Muscle of back (tissue), 11 donors: ENCODE data around the gene NRXN3. TPM values are rescaled to one million over a fixed set of nuclear protein-coding genes. Genes with fewer than 3 reads are reported as not detected.
"Not testable (repeated sequence)": the region's sequence is repeated elsewhere in the genome, so short reads cannot be mapped to it uniquely, and the experiment has no call there.

Experiments used
- DNase-seq, 3 donors: peaks; one replicate each; pipeline versions ENCODE4 v3.0.0 to v3.0.0-alpha.2; 2013
- polyA plus RNA-seq, 10 donors: library from polyadenylated mRNA; unstranded; fragments of 120-200 nt; gene quantifications; one replicate each; pipeline ENCODE4 v1.2.1, GENCODE V29; 2013; ENCODE audit not compliant: insufficient read length in 10 of 10

NRXN3 gene
- polyA plus RNA-seq, 10 donors = 0.39 to 2.5 (median 0.84) TPM

DNA sequence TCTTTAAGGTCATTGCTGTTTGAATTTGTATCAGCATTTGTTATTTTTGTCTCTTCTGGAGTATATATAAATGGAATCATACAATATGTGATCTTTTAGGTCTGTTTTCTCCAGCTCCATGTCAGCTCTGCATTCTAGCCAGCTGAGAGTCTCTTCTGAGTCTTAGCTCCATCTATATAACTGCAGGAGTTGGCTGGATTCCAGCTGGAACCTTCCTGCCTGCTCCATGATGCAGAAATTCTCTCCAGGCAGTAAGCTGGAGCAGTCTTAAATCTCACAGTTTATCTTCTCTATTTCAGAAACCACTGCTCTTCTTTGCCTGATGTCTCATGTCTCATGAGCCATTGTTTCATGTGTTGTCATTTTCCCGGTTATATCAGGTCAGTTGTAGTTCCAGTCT is 827.6 kb downstream of the NRXN3 start:
- DNase-seq = peak; percentile 67 to 87 (median 80)

DNA sequence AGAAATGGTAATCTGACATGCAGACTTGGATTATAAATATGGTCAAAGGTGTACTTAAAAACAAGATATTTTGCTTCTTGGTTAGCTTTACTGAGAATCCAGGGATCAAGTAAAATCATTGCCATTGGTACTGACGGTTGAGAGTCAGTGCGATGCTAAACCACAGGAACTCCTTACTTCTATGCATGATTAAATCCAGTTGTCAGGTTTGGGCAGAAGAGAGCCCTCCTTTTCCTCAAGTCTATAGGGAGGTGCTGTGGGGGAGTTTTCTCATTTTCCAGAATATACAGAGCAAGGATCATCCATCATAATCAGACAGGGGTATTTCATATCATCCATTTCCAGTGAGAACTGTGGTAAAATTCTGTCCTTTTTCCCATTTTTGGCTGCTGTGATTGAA is 839.1 kb downstream of the NRXN3 start:
- no peak for DNase-seq

DNA sequence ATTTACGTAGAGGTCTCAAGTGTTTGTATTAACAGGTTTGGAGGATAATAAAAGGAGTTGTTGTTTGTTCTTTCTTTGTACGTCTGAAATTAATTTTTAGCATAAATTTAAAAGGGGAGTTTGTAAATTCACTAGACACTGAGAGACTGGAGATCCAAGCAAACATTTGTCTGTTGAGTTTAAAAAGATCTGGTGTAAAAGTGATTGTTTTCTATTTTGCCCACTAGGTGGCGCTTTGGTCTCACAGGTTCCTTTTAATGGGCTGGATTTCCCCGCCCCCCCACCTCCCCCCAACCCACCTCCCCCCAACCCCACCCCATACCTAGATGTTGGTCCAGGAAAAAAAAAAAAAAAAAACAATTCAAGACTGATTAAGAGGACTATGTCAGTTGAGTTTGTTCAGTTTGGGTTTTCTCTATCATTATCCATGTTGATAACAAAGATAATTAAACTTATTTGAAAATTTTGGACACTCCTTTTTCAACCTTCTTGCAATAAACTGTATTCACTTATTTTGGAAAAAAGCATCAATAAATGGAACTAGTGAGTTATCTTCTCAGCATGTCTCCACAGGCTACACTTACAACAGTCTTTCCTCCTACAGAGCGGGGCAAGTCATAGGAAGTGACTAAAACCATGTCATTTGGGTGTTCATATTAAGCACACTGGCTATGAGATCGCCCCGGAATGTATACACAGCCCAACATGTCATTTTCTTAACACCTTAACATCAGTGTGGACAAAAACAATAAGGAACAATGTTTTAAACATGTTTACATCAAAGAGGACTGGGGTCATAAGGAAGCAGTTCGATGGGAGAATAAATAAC is 841.1 kb downstream of the NRXN3 start:
- DNase-seq = peak in 2 of 3 donors; percentile 22 to 41

DNA sequence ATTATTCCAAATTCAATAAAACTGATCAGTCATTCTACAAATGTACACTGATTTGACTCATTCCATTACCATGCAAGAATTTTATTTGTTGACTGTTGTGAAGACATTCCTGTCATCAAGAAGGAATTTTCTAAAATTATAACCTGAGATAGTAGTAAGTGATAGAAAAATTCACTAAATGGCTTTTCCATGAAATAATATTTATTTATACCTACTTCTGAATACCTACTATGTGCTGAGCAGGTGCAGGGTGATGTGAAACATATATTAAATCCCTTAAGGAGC is 841.7 kb downstream of the NRXN3 start:
- no peak for DNase-seq

DNA sequence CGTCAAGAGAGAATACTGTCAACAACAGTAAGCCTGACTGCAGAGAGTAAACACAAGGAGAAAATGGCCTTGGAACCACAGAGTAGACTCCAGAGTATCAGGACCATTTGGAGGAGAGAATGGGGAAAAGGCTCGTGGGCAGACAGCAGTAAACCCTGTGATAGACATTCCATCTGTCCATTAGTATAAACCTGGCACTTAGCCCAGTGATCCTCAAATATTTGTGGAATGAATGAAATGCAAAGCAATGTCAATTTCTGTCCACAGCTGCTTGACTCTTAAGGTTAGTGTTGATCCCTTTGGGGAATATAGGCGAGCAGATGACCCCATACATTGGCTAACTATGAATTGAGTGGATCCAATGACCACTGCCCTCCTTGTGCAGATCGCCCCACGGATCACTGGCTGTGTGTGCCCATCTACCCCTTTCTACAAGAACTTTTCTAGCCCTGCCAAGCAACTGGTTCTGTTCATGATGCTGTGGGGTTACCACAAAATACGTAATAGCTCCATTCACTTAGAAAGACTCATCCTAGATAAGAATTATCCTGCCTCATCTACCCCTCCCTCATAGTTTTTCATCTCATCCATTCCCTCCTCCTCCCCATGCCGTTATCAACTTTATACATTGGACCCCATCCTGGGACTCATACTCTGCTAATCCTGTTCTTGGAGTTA is 846.8 kb downstream of the NRXN3 start:
- peak; percentile 8 to 82 (median 35) for DNase-seq

DNA sequence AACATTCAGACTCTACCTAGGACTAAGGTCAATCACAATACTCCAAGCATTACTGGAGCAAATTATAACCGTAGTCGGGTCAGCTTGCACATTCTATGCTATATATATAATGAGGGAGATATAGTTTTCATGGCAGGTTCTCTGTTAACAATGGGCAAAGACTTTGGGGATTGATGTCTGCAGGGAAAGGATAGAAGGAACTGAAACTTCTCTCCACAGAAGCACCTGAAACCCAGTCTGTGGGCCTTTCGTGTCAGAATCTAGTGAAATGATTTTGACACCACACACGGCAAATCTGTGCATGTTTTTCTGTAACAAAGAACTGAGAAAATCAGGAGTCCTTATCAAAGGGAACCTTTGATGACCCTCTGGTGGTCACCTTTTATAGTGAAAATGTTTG is 847.4 kb downstream of the NRXN3 start:
- no peak for DNase-seq

DNA sequence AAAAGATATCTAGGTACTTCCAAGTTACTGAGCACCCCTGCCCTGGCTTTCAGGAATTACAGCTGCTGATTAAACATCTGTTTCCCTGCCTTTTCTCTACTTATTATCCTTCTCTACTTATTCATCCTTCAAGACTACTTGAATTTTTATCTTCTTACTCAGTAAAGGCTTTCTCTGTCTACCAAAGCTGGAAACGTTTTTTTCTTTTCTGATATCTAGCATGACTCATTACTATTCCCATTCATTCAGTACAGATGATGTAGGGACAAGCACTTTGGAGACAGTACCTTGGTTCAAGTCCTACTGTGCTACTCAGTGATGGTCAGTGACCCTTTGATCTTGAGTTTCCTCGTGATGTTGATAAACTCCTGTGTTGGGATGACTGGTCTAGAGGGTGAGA is 848.7 kb downstream of the NRXN3 start:
- no peak for DNase-seq

DNA sequence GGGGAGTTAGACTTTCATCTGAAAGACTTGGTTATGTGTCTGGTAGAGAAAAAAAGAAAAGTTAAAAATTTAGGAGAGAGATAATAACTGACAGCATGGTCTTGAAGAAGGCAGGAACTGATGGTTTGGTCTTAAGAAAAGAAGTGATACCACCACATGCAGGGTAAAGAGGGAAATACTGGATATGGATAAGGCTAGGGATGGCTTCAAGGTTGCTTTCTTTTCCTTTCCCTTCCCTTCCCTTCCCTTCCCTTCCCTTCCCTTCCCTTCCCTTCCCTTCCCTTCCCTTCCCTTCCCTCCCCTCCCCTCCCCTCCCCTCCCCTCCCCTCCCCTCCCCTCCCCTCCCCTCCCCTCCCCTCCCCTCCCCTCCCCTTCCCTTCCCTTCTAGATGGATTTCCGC is 849.7 kb downstream of the NRXN3 start:
- DNase-seq = not testable (repeated sequence)

DNA sequence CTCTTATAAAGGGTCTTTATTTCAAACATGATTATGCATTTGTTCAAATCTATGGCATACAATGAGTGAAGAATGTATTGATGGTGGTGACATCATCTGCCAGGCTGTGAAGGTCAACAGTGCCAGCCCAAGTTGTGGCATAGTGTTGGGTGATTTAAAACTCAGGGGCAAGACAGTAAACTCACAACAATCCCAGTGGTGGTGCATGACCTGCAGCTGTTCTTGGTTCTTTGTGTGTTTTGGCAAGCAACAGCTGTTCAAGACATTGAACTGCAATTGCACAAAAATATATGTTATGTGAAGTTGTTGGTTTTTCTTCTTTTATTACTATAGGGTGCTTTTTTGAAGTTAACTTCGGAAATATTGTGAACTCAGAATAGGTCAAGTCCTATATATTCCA is 851.6 kb downstream of the NRXN3 start:
- peak in 1 of 3 donors; percentile 14 for DNase-seq

DNA sequence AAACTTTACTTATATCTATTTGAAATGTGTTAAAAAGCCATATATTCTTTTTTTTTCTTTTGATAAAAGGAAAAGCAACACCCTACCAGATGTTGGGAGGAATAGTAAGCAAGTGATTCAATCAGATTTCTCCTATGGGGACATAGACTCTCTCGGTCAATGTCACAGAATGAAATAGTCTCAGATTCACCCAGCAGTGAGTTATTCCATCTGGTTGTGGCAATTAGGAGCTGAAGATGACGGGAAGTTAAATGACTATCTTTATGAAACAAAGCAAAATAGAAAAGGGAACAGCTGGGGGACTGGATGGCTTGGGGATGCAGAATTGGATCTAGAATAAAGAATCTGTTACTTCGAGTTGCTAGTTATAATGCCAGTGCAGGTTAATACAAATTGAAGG is 857.0 kb downstream of the NRXN3 start:
- no peak for DNase-seq

DNA sequence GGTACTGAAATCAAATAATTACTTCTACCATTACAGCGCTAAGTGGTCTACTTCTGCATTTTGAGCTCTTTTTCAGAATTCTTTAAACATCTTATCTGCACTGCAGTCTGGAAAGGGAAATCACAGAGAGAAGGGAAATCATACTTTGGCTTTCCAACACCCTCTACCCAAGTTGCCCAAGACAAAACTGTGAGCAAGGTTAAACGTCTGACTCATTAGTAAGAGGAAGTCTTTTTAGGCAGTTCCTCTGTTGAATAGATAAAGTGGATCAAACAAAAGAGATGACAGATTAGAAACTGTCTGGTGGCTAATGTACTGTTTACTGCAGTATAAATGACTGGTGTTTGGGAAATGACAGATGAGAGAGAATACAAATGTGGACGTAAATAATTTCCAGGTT is 858.1 kb downstream of the NRXN3 start:
- DNase-seq = no peak

DNA sequence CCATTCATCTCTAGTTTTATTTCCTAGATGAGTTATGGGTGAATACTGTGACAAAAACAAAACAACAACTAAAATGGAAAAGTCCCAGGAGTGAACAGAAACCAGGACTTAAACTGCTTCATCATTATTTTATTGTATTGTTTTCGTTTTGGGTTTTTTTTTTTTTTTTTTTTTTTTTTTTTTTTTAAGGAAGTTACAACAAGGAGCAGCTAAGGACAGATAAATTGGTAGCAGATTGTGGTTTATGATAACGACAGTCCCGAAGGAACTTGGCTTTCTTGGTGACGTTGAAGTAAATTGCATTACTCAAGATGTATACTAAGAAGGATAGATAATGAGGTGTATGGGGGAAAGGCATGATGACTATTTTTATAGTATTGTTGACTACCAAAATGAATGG is 866.3 kb downstream of the NRXN3 start:
- DNase-seq = no peak

DNA sequence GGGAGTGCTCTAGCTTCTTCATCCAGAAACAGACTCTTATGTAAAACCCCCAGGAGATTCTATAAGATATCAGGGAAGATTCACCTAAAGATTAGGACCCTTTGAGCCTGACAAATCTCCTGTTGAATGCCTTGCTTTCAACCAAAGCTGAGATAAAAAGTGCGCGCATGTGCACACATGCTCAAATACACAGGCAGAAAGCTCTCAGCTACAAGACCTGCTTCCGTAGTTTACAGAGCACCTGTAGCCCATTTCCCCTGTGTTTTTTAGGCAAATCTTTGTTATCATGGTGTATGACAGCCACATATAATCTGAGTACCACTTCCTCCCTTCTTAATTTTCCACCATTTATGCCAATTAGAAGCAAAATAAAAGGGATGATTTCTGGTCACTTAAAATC is 866.9 kb downstream of the NRXN3 start:
- no peak for DNase-seq

DNA sequence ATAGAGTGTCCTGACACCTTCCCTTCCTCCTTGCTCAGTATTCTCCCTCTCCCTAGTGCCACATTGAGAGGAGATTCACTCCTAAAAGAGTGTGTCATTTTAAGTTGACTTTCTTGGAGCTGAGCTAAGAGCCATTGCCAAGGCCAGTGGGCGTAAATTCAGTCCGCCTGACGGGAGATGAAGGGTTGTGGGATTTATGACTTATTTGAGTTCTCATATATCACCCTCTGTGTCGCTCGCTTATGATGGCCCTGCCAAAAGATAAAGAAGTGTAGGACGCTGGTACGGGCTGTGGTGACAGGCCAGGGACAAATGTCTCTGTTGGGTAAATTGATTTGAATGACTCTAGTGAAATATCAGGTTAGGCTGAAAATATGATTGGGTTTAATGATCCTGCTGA is 867.4 kb downstream of the NRXN3 start:
- no peak for DNase-seq

DNA sequence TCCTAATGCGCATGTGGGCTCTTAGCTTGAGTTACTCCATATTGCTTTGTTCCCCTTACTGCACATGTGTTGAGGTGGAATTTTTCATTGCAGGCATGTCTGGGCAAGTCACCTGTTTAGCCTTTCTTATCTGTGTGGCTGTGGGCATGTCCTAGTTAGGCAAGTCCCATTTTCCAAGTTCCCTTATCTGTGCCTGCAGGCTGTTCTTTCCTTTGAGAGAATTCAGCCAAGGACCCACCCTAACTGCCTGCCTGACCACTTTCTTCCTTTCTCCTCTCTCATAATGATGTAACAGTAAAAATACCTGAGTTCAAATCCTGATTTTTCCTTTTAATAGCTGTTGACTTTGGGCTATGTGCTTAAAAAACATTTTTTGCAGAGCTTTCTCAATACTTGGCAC is 870.6 kb downstream of the NRXN3 start:
- no peak for DNase-seq

DNA sequence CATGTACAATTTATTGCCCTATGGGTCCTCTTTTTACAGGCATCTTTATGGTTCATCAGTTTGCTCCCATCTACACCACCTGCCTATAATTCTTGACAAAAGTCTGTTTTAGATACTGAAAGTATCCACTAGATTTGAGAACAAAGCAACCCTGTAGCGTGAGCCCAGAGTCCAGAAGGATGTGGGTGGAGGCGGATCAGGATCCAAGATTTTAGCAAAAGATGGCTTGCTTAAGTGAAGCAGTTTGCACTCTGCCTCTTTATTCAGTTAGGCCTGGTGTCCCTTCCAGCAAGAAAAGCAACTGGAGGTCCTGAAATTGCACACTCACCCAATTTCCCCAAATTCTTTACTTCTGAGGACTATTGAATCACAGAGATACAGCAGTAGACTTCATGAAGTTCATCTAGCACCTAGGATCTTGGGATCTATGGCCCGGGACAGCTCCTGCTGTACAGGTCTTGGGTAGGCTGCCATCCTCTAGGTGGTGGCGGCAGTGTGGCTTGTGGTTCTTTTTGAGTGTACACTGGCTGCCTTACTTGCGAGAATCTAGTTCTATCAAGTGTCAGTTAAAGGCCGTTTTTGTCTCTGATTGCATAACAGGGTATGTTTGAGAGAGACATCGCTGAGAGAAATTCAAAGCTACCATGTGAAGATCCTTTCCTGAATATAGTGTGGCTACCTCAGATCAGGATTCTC is 873.2 kb downstream of the NRXN3 start:
- DNase-seq = no peak

DNA sequence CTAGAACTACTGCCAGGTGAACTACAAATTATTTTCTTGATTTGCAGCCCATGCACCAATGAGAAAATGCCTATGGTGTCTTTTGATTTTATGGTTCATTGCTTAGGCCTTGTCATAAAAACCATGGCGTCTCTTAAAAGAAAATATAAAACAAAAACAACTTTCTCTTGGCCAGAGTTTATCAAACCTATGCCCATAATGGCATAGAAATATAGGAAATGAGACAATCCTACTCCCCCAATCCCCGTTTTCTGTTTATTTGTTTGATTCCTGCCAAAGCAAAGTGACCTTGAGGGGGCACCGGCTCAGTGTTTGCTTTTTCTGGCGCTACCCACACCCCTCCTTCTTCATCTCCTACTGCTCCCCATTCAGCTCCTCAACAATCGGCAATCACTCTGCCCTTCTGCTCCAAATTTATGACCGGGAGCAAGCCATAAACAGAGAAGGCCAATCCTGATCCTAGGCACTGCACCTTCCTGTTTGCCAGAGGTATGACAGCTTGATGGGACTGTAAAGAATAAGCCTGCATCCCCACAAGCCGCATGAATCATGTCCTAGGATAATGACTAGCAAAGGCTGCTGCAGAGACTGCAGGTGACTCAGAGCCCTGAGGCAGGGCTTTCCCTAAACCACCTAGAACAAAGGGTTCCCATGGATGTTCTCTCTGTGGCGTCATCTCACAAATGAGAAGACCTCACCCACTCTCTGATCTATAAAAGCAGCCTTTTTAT is 874.9 kb downstream of the NRXN3 start:
- DNase-seq = peak in 1 of 3 donors; percentile 12

DNA sequence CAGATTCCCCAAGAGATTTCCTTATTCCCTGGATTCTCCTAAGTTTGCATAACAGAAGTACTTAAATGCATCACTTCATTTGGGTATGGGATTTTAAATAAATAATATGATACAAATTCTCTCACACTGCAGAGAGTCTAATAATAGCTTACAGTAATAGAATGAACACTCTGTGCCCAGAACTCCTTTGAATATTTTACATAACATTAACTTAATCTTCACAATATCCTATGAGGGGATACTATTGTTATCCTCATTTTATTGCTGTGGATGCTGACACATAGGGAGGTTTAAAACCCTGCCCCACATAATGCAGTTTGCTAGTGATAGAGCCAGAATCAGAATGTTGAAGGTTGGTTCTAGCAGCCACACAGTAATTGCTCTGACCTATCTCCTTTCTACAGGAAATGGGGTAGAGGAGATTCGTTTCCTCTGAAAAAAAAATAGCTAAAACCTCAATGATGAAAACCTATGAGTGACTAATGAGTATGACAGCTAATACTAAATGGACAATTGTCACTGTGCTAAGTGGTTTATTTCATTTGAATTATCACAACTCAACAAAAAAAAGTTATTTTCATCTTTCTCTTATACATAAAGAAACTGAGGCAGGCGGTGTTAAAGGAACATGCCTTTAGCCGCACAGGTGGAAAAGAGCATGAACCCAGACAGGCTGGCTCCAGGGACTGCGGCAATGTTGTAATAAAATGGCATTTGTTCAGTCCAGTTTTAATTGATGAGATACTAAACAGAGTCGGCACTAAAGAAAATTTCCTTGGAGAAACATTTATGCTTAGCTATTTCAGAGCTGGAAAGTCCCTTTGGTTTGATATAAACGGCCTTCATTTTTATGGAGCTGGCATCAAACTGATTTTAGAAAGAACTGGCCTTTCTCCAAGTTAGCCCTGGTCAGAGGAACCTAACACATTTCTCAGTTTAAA is 880.9 kb downstream of the NRXN3 start:
- DNase-seq = no peak

DNA sequence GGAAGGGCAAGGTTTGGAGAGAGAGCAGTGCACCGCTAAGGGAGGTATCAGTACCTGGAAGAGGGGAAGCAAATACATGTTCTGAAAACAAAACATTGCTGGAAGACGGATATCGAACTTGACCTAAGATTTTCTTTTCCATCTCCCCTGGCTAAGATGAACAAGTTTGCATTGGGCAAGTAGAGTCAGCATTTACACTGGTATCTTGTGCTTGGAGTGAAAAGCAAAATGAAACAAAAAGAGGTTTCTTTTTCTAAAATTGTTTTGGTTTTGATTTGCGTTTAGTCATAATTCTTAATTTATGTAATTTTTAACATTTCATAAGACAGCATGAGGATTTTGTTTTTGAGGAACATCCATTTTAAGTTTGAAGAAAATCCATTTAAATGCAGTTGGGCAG is 881.6 kb downstream of the NRXN3 start:
- DNase-seq = no peak

DNA sequence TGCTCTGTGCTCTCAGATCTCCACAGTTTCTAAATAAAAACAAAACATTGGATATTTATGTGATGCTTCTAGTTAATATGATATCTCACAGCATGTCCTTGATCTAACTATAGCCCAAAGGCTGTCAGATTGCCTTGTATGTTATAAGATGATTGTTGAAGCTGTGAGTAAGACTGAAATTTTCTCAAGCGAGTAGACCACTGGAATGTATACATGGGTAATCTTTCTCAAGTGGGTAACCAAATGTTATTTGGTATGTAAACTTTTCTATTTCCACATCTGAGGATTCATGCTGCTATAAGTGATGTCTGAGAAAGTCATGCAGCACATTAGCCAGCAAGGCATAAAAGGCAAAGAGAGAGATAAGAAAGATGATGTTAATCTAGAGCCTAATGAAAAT is 886.7 kb downstream of the NRXN3 start:
- peak in 1 of 3 donors; percentile 33 for DNase-seq

DNA sequence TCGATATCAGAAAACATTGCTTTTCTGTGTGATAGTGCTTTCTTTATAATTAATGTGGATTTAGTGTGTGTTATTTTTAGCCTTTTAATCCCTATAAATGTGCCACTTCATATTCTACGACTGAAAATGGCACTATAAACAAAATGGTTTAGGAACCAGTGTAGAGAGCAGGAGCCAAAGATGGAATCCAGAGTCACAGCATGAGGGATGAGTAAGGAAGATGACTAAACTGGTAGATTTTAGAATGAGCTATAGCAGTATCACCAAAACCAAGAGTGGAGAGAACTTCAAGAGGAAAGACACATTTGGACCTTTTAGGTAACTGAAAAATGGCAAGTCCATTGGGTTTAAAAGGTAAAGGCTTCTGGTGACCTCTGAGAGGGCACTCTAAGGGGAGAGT is 887.2 kb downstream of the NRXN3 start:
- no peak for DNase-seq
